B cell (primary cell): ENCODE measurements around the gene TTYH1. TPM values are rescaled to one million over a fixed set of nuclear protein-coding genes. Genes with fewer than 3 reads are reported as not detected.
A peak's percentile ranks its signal among the peaks of the same experiment; 100 is the strongest.
"Not testable (repeated sequence)": the region's sequence is repeated elsewhere in the genome, so short reads cannot be mapped to it uniquely, and the experiment has no call there.

Experiments used
- ATAC-seq: fragments of 200-7000 bp; cut with Tn5 transposase; one replicate; pipeline ENCODE4 v1.10.0; 2021; ENCODE audit warnings: low read depth, mild to moderate bottlenecking, moderate number of reproducible peaks, moderate library complexity
- CTCF ChIA-PET: fragments of 350-600 bp; sonication (Branson Sonifier 250); formaldehyde crosslinking; loops from one replicate; lab custom pipeline; 2021; ENCODE audit warnings: antibody characterized with exemption, inconsistent platforms; lab: Charles Lee
- POLR2A ChIA-PET: fragments of 350-600 bp; sonication (Branson Sonifier 250); formaldehyde crosslinking; loops from one replicate; lab custom pipeline; 2021; ENCODE audit warnings: antibody characterized with exemption; lab: Charles Lee
- DNase-seq: peaks from one replicate; pipeline ENCODE4 v3.0.0; 2013
- H2AFZ ChIP-seq: 2 replicates; pipeline ENCODE4 v1.6.1; 2012; ENCODE audit warnings: mild to moderate bottlenecking, low read depth, low read length; ENCODE audit not compliant: insufficient read depth, poor library complexity, severe bottlenecking
- H3K27ac ChIP-seq, 2 donors: 1 replicate in 1 of 2; 2 replicates in 1 of 2; pipeline ENCODE4 v1.5.1; 2012 to 2013; ENCODE audit warnings: low read length in 2 of 2, mild to moderate bottlenecking in 2 of 2, moderate library complexity in 1 of 2
- H3K27me3 ChIP-seq, 4 experiments: fragments of 200-600 bp in 1 of 4; sonication (generic) in 1 of 4; replicated peaks in 1 of 4; 1 replicate in 2 of 4; 2 replicates in 2 of 4; pipeline versions ENCODE4 v1.6.1 to v1.7.0; 2013 to 2016; ENCODE audit warnings: low read length in 3 of 4, mild to moderate bottlenecking in 2 of 4, mixed read lengths in 1 of 4, moderate library complexity in 1 of 4; ENCODE audit not compliant: insufficient read depth in 4 of 4, control insufficient read depth in 3 of 4; ENCODE audit errors: control extremely low read depth in 1 of 4
- H3K36me3 ChIP-seq, 2 experiments: replicated peaks in 1 of 2; 1 replicate in 1 of 2; 2 replicates in 1 of 2; pipeline versions ENCODE4 v1.6.1 to v1.7.1; 2013; ENCODE audit warnings: low read length in 1 of 2; ENCODE audit not compliant: insufficient read depth in 2 of 2, control insufficient read depth in 1 of 2; ENCODE audit errors: control extremely low read depth in 1 of 2, extremely low read depth in 1 of 2
- H3K4me1 ChIP-seq, 2 donors: fragments of 200-600 bp in 1 of 2; sonication (generic) in 1 of 2; 1 replicate in 1 of 2; 2 replicates in 1 of 2; pipeline versions ENCODE4 v1.5.1 to v1.6.1; 2013 to 2017; ENCODE audit warnings: low read length in 2 of 2; ENCODE audit not compliant: control insufficient read depth in 2 of 2, insufficient read depth in 2 of 2
- H3K4me2 ChIP-seq: replicated peaks from 2 replicates; pipeline ENCODE3; 2012; ENCODE audit warnings: mild to moderate bottlenecking, low read depth, low read length; ENCODE audit not compliant: poor library complexity, severe bottlenecking
- H3K4me3 ChIP-seq, 5 experiments: fragments of 200-600 bp in 1 of 5; sonication (generic) in 1 of 5; 1 replicate in 3 of 5; 2 replicates in 2 of 5; pipeline versions ENCODE4 v1.5.1 to v1.7.0; 2011 to 2016; ENCODE audit warnings: low read length in 4 of 5, mild to moderate bottlenecking in 4 of 5, low read depth in 2 of 5, control low read depth in 1 of 5, moderate library complexity in 1 of 5; ENCODE audit not compliant: insufficient read depth in 1 of 5; ENCODE audit errors: control extremely low read depth in 1 of 5, extremely low read depth in 1 of 5
- H3K79me2 ChIP-seq: fragments of 200-600 bp; sonication (generic); one replicate; pipeline ENCODE4 v1.6.0; 2016; ENCODE audit warnings: low read length; ENCODE audit not compliant: control insufficient read depth, insufficient read depth
- H3K9ac ChIP-seq: fragments of 200-600 bp; sonication (generic); 2 replicates; pipeline ENCODE4 v1.6.1; 2017; ENCODE audit warnings: mild to moderate bottlenecking, low read length, moderate library complexity
- H3K9me3 ChIP-seq, 3 donors: one replicate each; pipeline versions ENCODE4 v1.6.1 to v1.7.1; 2013; ENCODE audit warnings: low read length in 2 of 3; ENCODE audit not compliant: control insufficient read depth in 2 of 3, insufficient read depth in 1 of 3; ENCODE audit errors: control extremely low read depth in 1 of 3
- H4K20me1 ChIP-seq: 2 replicates; pipeline ENCODE4 v1.6.0; 2012; ENCODE audit warnings: mild to moderate bottlenecking, low read length; ENCODE audit not compliant: insufficient read depth, control insufficient read depth, poor library complexity, severe bottlenecking
- H3K27ac Mint-ChIP-seq: one replicate; pipeline ENCODE4 v1.8.0; 2021; ENCODE audit warnings: mixed read lengths
- H3K27me3 Mint-ChIP-seq: one replicate; pipeline ENCODE4 v1.8.0; 2021; ENCODE audit warnings: mixed read lengths
- H3K4me1 Mint-ChIP-seq: one replicate; pipeline ENCODE4 v1.8.0; 2021; ENCODE audit warnings: mixed read lengths
- H3K4me3 Mint-ChIP-seq: one replicate; pipeline ENCODE4 v1.8.0; 2021; ENCODE audit warnings: mixed read lengths
- H3K9me3 Mint-ChIP-seq: one replicate; pipeline ENCODE4 v1.8.0; 2022; ENCODE audit warnings: mixed read lengths; ENCODE audit not compliant: insufficient read depth
- EZH2 ChIP-seq: IDR thresholded peaks from 2 replicates; pipeline ENCODE4 v1.6.1; 2012; ENCODE audit warnings: borderline replicate concordance, low read depth, mild to moderate bottlenecking, moderate library complexity, low read length; ENCODE audit not compliant: insufficient read depth, poor library complexity, severe bottlenecking
- WGBS: methylation state at CpG from one replicate; pipeline ENCODE4 v1.1.5; 2013; ENCODE audit warnings: missing lambda C conversion rate; ENCODE audit not compliant: insufficient coverage; 5-methylcytosine and 5-hydroxymethylcytosine counted together
- intact Hi-C: fragments of 100-400 bp; cut with micrococcal nuclease; formaldehyde crosslinking; loops from one replicate; pipeline ENCODE4 v1.10.0; 2022
- polyA plus RNA-seq: library from polyadenylated mRNA; depleted of rRNA; stranded (reverse); fragments of >200 nt; gene quantifications from 2 replicates; pipeline ENCODE4 v1.2.3, GENCODE V29; 2012
- total RNA-seq, 2 donors: library from RNA; stranded (reverse); fragments of 120-200 nt in 1 of 2; gene quantifications; 1 replicate in 1 of 2; 2 replicates in 1 of 2; pipeline versions ENCODE4 v1.2.3 to v1.2.4, GENCODE V29; 2013 to 2022
- TF ChIP-seq, protein P1 (sequence below): fragments of 200-600 bp; IDR thresholded peaks from one replicate; pipeline ENCODE4 v1.8.0; 2022; ENCODE audit warnings: antibody characterized with exemption, mild to moderate bottlenecking

TTYH1 gene
- total and polyA plus RNA-seq, 2 donors (not counting 1 experiment from before 2014, with no cell fraction given), result not detected

DNA sequence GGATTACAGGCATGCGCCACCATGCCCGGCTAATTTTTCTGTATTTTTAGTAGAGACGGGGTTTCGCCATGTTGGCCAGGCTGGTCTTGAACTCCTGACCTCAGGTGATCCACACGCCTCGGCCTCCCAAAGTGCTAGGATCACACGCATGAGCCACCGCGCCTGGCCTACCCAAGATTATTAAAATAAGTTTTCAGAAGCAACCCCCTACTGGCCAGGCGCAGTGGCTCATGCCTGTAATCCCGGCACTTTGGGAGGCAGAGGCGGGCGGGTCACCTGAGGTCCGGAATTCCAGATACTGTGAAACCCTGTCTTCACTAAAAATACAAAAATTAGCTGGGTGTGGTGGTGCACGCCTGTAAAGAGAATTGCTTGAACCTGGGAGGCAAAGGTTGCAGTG, 31.1 kb downstream of the TTYH1 start:
- DNase-seq, H3K27ac ChIP-seq, ATAC-seq, H3K27ac Mint-ChIP-seq, H3K4me3 Mint-ChIP-seq, H3K9ac ChIP-seq, H3K4me2 ChIP-seq, H3K27me3 Mint-ChIP-seq, H3K27me3 ChIP-seq, CTCF ChIA-PET, H3K9me3 Mint-ChIP-seq, H3K9me3 ChIP-seq, intact Hi-C loops, H2AFZ ChIP-seq, H3K4me3 ChIP-seq, POLR2A ChIA-PET: not testable (repeated sequence)
- peaks cover 42% of the 10 kb centered on the region for H3K79me2 ChIP-seq
- H4K20me1 ChIP-seq, result peaks cover 20% of the 10 kb centered on the region
- 97% methylated on average over 6 of the region's 15 CpGs for WGBS
- H3K4me1 Mint-ChIP-seq, result peaks cover 35% of the 10 kb centered on the region
- peaks cover 27 to 30% of the 10 kb centered on the region in 2 donors for H3K4me1 ChIP-seq
- H3K36me3 ChIP-seq, result peaks cover 2 to 24% of the 10 kb centered on the region in 2 experiments

DNA sequence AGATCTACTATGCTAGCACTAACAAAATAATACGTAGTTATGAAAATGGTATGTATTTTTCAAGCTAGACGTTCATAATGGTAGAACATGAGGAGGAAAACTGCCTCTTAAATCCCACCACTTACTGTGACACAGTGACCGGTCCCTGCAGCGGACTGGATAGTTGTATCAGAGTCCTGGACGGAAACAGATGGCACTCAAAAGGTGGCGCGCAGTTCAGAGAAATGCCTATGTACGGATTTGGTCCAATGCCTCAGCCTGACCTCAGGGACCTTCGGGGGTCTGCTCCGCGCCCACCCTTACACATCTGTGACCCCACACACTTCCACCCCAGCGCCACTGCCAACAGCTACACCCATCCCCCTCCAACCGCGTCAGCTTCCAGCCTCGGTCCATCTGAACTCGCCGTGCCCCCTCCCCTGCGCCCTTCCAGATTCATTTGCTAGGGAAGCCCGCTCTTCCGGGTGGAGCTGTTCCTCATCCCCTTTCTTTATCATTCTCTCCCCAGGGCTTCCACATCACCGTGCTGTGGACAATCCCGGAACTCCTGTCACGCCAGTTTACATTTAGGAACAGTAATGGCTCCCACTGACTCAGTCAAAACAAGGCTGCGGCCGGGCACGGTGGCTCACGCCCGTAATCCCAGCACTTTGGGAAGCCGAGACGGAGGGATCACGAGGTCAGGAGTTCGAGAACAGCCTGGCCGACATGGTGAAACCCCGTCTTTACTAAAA, 32.9 kb downstream of the TTYH1 start:
- H3K9ac ChIP-seq, result peak overlapping the region; percentile 89
- Mint-ChIP-seq H3K27me3 (no peaks in the 10 kb centered on the region), H3K27ac (peak overlapping the region; percentile 100), H3K4me1 (peaks cover 47% of the 10 kb centered on the region), H3K9me3 (no peaks in the 10 kb centered on the region), H3K4me3 (peak overlapping the region; percentile 95)
- H3K9me3 ChIP-seq, result peaks cover 0 to 2% (median 0%) of the 10 kb centered on the region in 3 donors
- TF ChIP-seq EZH2, result no peak
- TF ChIP-seq, protein P1, sequence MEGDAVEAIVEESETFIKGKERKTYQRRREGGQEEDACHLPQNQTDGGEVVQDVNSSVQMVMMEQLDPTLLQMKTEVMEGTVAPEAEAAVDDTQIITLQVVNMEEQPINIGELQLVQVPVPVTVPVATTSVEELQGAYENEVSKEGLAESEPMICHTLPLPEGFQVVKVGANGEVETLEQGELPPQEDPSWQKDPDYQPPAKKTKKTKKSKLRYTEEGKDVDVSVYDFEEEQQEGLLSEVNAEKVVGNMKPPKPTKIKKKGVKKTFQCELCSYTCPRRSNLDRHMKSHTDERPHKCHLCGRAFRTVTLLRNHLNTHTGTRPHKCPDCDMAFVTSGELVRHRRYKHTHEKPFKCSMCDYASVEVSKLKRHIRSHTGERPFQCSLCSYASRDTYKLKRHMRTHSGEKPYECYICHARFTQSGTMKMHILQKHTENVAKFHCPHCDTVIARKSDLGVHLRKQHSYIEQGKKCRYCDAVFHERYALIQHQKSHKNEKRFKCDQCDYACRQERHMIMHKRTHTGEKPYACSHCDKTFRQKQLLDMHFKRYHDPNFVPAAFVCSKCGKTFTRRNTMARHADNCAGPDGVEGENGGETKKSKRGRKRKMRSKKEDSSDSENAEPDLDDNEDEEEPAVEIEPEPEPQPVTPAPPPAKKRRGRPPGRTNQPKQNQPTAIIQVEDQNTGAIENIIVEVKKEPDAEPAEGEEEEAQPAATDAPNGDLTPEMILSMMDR, result no peak
- peak; percentile 75 for DNase-seq
- peak overlapping the region; percentile 94 for H3K4me2 ChIP-seq
- no peaks in the 10 kb centered on the region for H3K27me3 ChIP-seq
- peak overlapping the region; percentile 74 for H2AFZ ChIP-seq
- H3K4me1 ChIP-seq, result peaks cover 31 to 33% of the 10 kb centered on the region in 2 donors
- H3K27ac ChIP-seq, result peak overlapping the region; percentile 93 to 98
- peak; percentile 10 for ATAC-seq
- peaks cover 61% of the 10 kb centered on the region for H3K79me2 ChIP-seq
- ChIA-PET POLR2A (interaction anchor here (0.6 to 2.3 kb wide), 11 partner anchors 12 to 1199 kb away, joined by 3 to 10 read pairs (median 5); partner anchors contain the start of genes CNOT3, LENG9, PRPF31 and TFPT), CTCF (interaction anchor here (0.8 to 1.7 kb wide), 5 partner anchors 32 to 226 kb away, joined by 3 to 5 read pairs (median 3); no protein-coding TSS in a partner anchor)
- H4K20me1 ChIP-seq, result peaks cover 39% of the 10 kb centered on the region
- H3K36me3 ChIP-seq, result peaks cover 4 to 43% of the 10 kb centered on the region in 2 experiments
- WGBS, result 0% methylated on average over 32 of the region's 34 CpGs
- intact Hi-C loops, result loop anchor here (2.0 kb wide), 2 partner anchors 247 to 289 kb away; partner anchors contain the start of genes LENG1 and RPS9
- peak overlapping the region; percentile 71 to 91 (median 77) for H3K4me3 ChIP-seq
